Measurements from ENCODE around the gene ARAP2.
A peak's percentile ranks its signal among the peaks of the same experiment; 100 is the strongest.

Gene ARAP2

DNA sequence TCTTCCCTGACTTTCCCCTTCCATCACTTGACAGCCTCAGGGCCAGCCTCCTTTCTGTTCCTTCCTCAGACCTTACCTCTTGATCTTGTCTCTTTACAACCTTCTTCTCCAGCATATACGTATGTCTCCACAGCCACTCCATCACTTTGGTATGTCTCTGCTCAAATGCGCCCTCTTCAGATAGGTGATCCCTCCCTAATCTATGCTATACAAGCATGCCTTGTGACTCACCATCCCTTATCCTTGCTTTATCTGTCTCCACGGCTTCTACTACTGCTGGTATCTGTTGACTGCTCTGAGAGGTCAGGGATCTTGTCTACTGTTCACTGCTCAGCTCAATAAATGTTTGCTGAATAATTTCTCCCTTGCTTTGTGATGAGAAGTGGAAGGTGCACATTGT is 9.0 kb downstream of the ARAP2 start:
- POLR2A ChIA-PET = interaction anchor here (1.7 kb wide), 1 partner anchor 9 kb away, joined by 4 read pairs; the partner anchor contains the start of gene ARAP2

DNA sequence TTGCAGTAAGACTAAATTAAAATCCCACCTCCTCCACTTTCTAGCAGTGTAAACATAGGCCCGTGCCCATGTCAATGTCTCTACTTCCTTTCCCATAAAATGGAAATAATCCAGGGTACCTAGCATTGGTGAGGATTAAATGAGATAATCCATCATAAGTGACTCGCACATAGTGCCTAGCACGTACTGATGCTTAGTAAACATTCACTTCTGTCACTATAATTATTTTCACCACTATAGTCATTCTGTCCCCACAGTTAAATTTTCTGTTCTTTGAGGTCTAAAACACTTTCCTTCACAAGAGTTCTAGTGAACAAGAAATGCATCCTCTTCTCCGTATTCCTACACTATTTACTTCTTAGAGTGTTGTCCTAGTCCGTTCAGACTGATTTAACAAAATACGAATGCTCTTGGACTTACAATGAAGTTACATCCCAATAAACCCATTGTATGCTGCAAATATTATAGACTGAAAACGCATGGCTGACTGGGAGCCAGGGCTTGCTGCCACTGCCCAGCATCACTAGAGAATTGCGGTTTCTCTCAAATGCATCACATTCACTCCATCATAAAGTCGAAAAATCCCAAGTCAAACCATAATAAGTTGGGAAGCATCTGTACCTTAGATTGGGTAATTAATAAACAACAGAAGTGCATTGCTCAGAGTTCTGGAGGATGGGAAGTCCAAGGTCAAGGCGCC is 10.6 kb downstream of the ARAP2 start:
- CTCF ChIA-PET = no interaction called here
- no peaks in the 10 kb centered on the region; the same call in 1 of the 2 replicates for H3K4me1 ChIP-seq (ENCODE audit: control insufficient read depth, insufficient read depth, low read length)
- no peaks in the 10 kb centered on the region for H3K9me3 ChIP-seq (ENCODE audit: control insufficient read depth, insufficient read depth, low read depth, low read length)
- TF ChIP-seq GLI2 (tag by site-specific recombination; IDR thresholded peaks at IDR 0.05; ENCODE audit: borderline replicate concordance, low read depth) (no peak), ZNF670 (tag by site-specific recombination; IDR thresholded peaks at IDR 0.05; ENCODE audit: low read depth) (no peak), GLIS1 (tag by site-specific recombination; IDR thresholded peaks at IDR 0.05) (no peak), ZNF558 (tag by site-specific recombination; IDR thresholded peaks at IDR 0.05) (no peak), ZNF214 (tag by site-specific recombination; IDR thresholded peaks at IDR 0.05; ENCODE audit: borderline replicate concordance) (no peak), ZBTB1 (tag by site-specific recombination; IDR thresholded peaks at IDR 0.05) (no peak)
- TF ChIP-seq, protein P1, sequence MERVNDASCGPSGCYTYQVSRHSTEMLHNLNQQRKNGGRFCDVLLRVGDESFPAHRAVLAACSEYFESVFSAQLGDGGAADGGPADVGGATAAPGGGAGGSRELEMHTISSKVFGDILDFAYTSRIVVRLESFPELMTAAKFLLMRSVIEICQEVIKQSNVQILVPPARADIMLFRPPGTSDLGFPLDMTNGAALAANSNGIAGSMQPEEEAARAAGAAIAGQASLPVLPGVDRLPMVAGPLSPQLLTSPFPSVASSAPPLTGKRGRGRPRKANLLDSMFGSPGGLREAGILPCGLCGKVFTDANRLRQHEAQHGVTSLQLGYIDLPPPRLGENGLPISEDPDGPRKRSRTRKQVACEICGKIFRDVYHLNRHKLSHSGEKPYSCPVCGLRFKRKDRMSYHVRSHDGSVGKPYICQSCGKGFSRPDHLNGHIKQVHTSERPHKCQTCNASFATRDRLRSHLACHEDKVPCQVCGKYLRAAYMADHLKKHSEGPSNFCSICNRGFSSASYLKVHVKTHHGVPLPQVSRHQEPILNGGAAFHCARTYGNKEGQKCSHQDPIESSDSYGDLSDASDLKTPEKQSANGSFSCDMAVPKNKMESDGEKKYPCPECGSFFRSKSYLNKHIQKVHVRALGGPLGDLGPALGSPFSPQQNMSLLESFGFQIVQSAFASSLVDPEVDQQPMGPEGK (tag by site-specific recombination; IDR thresholded peaks at IDR 0.05) = no peak
- TF ChIP-seq, protein P2, sequence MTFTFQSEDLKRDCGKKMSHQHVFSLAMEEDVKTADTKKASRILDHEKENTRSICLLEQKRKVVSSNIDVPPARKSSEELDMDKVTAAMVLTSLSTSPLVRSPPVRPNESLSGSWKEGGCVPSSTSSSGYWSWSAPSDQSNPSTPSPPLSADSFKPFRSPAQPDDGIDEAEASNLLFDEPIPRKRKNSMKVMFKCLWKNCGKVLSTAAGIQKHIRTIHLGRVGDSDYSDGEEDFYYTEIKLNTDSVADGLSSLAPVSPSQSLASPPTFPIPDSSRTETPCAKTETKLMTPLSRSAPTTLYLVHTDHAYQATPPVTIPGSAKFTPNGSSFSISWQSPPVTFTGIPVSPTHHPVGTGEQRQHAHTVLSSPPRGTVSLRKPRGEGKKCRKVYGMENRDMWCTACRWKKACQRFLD (tag by site-specific recombination; IDR thresholded peaks at IDR 0.05) = no peak
- no peak overlapping the region for H3K27ac ChIP-seq (ENCODE audit: extremely low read depth, low read depth, low read length)
- POLR2A ChIA-PET = no interaction called here
- H3K36me3 ChIP-seq (ENCODE audit: control insufficient read depth in 2 of 2, insufficient read depth in 1 of 2, low read length in 2 of 2) = no peaks in the 10 kb centered on the region
- H3K4me3 ChIP-seq (ENCODE audit: low read depth, low read length) = no peak overlapping the region

More for the DNA sequence above, 9.0 kb downstream of the ARAP2 start:
- Histone ChIP-seq H3K9me3 (ENCODE audit: control insufficient read depth, insufficient read depth, low read depth, low read length) (no peaks in the 10 kb centered on the region), H3K4me1 (ENCODE audit: control insufficient read depth, insufficient read depth, low read length) (no peaks in the 10 kb centered on the region; the same call in 1 of the 2 replicates), H3K4me3 (ENCODE audit: low read depth, low read length) (no peak overlapping the region), H3K27ac (ENCODE audit: extremely low read depth, low read depth, low read length) (no peak overlapping the region), H3K36me3 (ENCODE audit: control insufficient read depth in 2 of 2, insufficient read depth in 1 of 2, low read length in 2 of 2) (no peaks in the 10 kb centered on the region)
- peak; percentile 51 for TF ChIP-seq ZBTB17 (tag by site-specific recombination; IDR thresholded peaks at IDR 0.05)
- TF ChIP-seq, protein P3, sequence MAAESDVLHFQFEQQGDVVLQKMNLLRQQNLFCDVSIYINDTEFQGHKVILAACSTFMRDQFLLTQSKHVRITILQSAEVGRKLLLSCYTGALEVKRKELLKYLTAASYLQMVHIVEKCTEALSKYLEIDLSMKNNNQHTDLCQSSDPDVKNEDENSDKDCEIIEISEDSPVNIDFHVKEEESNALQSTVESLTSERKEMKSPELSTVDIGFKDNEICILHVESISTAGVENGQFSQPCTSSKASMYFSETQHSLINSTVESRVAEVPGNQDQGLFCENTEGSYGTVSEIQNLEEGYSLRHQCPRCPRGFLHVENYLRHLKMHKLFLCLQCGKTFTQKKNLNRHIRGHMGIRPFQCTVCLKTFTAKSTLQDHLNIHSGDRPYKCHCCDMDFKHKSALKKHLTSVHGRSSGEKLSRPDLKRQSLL (tag by site-specific recombination; IDR thresholded peaks at IDR 0.05) = peak; percentile 82; the same call in 1 of the 2 replicates
- TF ChIP-seq, protein P4, sequence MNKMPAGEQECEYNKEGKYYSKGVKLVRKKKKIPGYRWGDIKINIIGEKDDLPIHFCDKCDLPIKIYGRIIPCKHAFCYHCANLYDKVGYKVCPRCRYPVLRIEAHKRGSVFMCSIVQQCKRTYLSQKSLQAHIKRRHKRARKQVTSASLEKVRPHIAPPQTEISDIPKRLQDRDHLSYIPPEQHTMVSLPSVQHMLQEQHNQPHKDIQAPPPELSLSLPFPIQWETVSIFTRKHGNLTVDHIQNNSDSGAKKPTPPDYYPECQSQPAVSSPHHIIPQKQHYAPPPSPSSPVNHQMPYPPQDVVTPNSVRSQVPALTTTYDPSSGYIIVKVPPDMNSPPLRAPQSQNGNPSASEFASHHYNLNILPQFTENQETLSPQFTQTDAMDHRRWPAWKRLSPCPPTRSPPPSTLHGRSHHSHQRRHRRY (tag by site-specific recombination; IDR thresholded peaks at IDR 0.05) = no peak
- peak; percentile 31; the same call in 1 of the 2 replicates for TF ChIP-seq OSR2 (tag by site-specific recombination; IDR thresholded peaks at IDR 0.05)
- no peak for TF ChIP-seq ZNF555 (tag by site-specific recombination; conservative IDR thresholded peaks at IDR 0.05)
- peak; percentile 22; the same call in 1 of the 2 replicates for TF ChIP-seq ZBTB48 (tag by site-specific recombination; IDR thresholded peaks at IDR 0.05)
- TF ChIP-seq BCL11B (tag by site-specific recombination; IDR thresholded peaks at IDR 0.05; ENCODE audit: low read depth) = no peak
- TF ChIP-seq TRIM28 (IDR thresholded peaks at IDR 0.05; ENCODE audit: borderline replicate concordance, low read length) = 0 out of 2 replicates have a peak, but pooled peaks have one; percentile 25
- TF ChIP-seq ZXDB (tag by site-specific recombination; IDR thresholded peaks at IDR 0.05) = 0 out of 2 replicates have a peak, but pooled peaks have one; percentile 15
- no peak for TF ChIP-seq ZNF114 (tag by site-specific recombination; IDR thresholded peaks at IDR 0.05)
- CTCF ChIA-PET = no interaction called here

All from HEK293 (cell line).